Mucosa of gallbladder (tissue), 1 donor: ENCODE data around the gene RNF214. TPM values are rescaled to one million over a fixed set of nuclear protein-coding genes. Genes with fewer than 3 reads are reported as not detected.
"Not testable (repeated sequence)": the region's sequence is repeated elsewhere in the genome, so short reads cannot be mapped to it uniquely, and the experiment has no call there.

Experiments
- DNase-seq: peaks from one replicate; pipeline ENCODE4 v3.0.0-alpha.2; 2020; ENCODE audit warnings: low spot score
- total RNA-seq: library from RNA; stranded (reverse); gene quantifications from one replicate; pipeline ENCODE4 v1.2.1, GENCODE V29; 2021
- donor health status: DM: no; HTN: no; CAD: no.

RNF214 gene
- 30.5 TPM for total RNA-seq

GRCh38 chr11:117232092-117232878, at the start of gene RNF214:
RNF214 (plus strand) TSS chr11:117232671; CDS start chr11:117234273, 1,602 bp downstream.
- DNase-seq: peak; percentile 73

GRCh38 chr11:117183178-117183577, 49.3 kb upstream of the RNF214 start:
- not testable (repeated sequence) for DNase-seq

GRCh38 chr11:117183724-117184349, 48.6 kb upstream of the RNF214 start:
- no peak for DNase-seq

GRCh38 chr11:117185736-117186430, 46.6 kb upstream of the RNF214 start:
- DNase-seq: no peak

GRCh38 chr11:117186431-117186761, 46.1 kb upstream of the RNF214 start:
- no peak for DNase-seq

- no peak for DNase-seq
Observed at GRCh38 chr11:117187007-117187406, 45.5 kb upstream of the RNF214 start.

- no peak for DNase-seq
Observed at GRCh38 chr11:117187428-117187798, 45.1 kb upstream of the RNF214 start.

GRCh38 chr11:117187799-117188481, 44.5 kb upstream of the RNF214 start:
- DNase-seq: no peak

- DNase-seq: no peak
Observed at GRCh38 chr11:117188620-117189081, 43.8 kb upstream of the RNF214 start.

- DNase-seq: no peak
Observed at GRCh38 chr11:117189191-117189940, 43.1 kb upstream of the RNF214 start.

GRCh38 chr11:117189941-117190544, 42.4 kb upstream of the RNF214 start:
- no peak for DNase-seq

GRCh38 chr11:117191680-117192400, 40.6 kb upstream of the RNF214 start:
- DNase-seq: no peak

- DNase-seq: no peak
Observed at GRCh38 chr11:117192401-117192875, 40.0 kb upstream of the RNF214 start.

GRCh38 chr11:117193130-117194020, 39.1 kb upstream of the RNF214 start:
- DNase-seq: no peak

- no peak for DNase-seq
Observed at GRCh38 chr11:117194267-117194666, 38.2 kb upstream of the RNF214 start.

GRCh38 chr11:117195258-117195657, 37.2 kb upstream of the RNF214 start:
- no peak for DNase-seq

GRCh38 chr11:117195761-117196160, 36.7 kb upstream of the RNF214 start:
- no peak for DNase-seq

GRCh38 chr11:117197006-117197405, 35.5 kb upstream of the RNF214 start:
- no peak for DNase-seq
